Measurements from ENCODE around the gene KMO.

KMO gene

DNA sequence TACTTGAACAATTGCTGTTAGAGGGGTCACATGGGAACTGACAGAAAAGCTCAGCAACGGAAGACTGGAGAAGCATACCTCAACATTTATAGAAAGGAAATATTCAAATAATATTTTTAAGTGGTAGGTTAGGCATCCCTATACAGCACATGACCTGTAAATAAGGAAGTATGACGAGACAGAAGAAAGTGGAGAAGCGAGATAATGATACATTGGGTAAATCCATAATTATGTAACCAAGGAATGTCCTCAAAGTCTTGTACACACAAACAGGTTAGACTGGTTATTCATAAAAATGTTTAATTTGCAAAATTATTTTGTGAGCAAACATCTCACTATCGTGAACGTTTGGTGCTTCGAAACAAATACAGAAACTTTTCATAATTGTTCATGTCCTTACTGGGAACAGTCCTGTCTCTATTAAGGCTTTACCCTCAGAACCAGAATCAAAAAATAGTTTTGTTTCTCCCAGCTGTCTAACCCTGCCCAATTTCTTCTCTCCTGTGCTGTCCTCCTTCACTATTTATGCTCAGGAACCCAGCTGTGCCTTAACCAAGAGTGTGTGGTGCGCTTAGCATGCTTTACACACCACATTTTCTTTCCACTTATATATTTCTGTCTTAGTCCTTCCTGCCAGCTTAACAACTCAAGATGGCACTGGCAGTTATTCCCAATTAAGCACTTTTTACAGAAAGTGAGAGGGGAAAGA, 10.2 kb downstream of the KMO start:
- no peak for DNase-seq

DNA sequence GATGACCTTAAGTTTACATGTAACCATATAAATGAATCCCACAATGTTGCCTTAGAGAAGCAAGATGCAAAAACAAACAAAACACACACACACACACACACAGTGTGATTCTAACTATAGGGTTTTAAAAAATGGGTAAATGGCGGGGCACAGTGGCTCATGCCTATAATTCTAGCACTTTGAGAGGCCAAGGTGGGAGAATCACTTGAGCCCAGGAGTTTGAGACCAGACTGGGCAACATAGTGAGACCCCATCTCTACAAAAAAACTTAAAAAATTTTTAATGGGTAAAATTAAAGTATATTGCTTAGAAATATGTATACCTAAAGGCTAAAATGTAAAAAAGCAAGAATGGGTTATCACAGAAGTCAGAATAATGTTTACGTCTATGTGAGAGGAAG, 15.8 kb downstream of the KMO start:
- DNase-seq: no peak

DNA sequence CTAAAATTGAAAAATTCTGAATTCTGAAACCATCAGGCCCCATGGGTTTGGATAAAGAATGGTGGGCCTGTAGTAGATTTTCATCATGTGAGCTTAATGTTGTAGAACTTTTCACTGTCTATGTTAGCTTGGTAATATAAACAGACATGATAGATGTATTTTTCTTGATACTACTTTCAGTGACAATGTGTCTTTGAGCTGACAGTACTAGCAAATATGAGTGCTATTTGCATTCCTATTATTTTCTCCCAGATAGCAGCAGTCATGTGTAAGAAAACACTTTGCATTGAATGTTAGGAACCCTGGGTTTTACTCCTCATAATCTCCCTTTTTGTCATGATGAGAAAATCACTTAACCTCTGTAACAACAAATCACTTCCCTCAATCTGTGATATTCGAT, 18.1 kb downstream of the KMO start:
- no peak for DNase-seq

DNA sequence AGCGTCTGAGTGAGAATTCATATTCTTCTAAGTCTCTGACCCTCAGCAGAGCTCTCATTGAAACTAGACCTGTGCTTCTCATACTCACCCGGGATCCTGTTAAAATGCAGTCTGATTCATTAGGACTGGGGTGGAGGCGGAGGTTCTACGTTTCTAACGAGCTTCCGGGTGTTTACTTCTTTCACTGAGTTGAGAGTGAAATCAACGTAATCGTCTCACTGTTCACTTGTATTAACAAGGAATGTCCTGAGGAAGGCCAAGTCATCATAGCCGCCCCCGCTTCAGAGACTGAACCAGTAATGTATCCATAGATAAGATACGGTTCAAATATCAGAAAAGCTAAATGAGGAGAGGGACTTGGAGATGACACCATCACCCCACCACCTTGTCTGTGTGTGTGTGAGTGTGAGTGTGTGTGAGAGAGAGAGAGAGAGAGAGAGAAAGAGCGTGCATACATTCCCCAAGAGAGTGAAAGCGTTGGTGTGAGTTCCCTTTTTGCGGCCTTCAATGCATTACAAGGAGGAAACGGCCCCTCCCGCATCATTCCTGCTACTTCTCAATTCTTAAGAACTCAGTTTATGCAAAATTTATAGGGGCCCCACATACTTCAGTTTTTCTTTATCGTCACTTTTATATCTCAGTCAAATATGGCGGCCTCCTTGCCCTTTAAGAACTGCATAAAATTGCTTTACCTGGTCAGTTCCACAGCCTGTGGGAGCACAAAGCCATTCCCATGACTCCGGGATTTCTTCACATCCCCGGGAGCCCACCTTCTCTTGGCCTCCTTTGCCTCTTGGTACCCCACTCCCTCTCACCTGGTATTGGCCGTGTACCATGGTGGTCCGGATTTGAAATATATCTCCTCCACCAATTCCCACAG, 19.8 kb downstream of the KMO start:
- no peak for DNase-seq

DNA sequence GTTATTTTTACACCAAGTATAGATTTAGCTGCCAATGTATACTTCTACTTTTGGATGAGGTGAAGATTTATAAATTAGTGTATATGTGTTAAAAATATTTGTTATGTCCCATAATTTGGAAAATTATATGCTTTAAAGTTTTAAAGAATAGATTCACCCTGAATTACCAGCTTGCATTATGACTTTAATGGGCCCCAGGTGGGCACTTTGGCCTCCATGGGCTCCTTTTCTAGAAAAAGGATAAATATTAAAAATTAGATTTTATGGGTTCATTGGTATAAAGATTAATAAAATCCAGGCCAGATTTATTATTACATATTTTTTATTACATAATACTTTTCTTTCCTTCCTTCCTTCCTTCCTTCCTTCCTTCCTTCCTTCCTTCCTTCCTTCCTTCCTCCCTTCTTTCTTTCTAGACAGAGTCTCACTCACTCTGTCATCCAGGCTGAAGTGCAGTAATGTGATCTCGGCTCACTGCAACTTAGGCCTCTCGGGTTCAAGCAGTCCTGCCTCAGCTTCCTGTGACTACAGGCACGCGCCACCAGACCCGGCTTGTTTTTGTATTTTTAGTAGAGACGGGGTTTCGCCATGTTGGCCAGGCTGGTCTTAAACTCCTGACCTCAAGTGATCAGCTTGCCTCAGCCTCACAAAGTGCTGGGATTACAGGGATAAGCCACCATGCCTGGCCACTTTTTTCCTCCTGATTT, 21.9 kb downstream of the KMO start:
- DNase-seq: no peak

DNA sequence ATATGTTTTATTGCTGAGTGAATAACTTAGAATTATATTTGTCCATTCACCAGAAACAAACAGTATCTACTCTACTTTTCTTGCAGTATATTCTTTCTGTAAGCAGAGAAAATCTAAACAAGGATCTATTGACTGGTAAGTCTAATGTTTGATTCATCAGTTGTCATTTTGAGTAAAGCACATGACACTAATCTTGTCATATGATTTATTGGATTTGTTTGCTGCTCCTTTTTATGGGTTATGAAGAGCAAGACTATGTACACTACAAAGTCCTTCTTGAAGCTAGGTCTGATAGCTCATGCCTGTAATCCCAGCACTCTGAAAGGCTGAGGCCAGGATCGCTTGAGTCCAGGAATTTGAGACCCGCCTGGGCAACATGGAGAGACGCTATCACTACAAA, 23.3 kb downstream of the KMO start:
- no peak for DNase-seq

DNA sequence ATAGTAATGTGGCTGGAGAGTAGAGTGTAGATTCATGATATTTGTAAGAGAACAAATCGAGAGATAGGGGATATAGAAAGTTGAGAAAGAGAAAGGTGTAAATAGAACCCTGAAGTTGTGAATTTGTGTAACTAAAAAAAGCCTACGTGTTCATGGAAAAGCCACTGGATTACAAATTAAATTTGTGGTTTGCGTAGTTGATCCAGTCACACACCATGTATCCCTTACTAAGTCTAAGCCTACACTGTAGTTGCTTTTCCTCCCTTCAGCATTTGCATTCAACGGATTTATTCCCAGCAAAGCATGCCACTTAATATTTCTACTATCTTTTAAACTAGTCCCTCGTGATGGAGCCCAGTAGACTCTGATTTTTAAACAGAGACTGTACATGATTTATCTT, 24.9 kb downstream of the KMO start:
- DNase-seq: no peak

DNA sequence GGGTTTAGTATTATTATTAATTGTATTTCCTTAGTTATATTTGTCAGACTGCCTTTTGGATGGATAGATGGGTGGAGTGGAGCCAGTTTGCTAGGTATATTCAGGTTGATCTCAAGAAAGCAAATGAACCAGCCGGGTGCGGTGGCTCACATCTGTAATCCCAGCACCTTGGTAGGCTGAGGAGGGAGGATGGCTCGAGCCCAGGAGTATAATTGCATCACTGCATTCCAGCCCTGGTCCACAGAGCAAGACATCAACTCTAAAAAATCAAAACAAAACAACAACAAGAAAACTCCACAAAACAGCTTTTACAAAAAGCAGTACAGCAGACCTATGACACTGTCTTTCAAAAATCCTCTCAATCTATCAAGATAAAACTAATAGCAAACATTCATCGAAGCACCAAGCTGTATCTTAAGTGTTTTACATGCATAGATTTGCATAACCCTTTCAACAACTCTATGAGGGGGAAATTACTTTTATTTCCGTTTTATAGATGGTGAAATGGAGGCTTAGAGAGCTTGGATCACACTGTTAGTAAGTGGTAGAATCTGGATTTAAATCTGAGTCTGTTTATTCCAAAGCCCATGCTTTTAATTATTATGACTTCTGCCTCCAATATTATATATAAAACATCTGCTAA, 25.5 kb downstream of the KMO start:
- DNase-seq: no peak

DNA sequence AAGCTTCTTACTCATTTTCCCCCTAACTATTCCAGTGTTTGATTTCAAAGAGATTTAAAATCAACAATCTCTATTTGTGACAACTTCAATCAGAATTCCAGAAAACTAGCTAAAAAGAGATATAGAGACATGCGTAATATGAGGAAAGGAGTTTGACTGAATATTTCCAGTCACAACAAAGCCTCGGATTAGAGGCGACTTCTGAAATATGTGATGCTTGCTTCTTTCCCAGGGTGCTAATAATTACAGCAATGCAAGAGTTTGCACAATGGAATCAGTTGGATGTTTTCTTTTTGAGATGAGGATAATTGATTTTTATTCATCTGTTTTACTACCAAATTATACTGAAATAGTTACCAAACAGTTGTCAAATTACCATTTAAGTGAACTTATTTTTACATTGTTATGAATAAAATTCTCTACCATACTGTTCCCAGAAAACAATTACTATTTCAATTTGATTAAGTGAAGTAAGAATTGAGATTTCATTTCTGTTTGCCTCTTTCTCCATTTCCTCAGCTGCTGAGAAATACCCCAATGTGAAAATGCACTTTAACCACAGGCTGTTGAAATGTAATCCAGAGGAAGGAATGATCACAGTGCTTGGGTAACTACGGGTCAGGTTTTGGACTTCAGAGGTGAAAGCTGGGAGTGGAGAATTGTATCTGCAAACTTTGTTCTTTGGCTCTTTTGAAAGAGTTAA, 28.1 kb downstream of the KMO start:
- no peak for DNase-seq

DNA sequence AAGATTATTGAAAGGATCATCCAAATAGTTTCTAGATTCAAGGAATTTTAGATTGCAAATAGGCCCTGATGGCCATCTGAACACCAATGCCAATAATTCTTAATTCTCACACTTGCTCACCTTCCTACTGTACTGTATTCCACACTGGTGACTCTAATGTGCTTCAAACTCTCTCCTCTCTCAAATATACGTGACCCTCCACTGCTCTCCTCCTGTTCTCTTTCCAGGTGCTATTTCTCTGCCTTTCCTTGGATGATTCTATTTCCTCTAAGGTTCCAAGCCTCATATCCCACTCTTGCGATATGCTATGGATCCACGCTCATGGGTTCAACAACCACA, 28.6 kb downstream of the KMO start:
- no peak for DNase-seq

DNA sequence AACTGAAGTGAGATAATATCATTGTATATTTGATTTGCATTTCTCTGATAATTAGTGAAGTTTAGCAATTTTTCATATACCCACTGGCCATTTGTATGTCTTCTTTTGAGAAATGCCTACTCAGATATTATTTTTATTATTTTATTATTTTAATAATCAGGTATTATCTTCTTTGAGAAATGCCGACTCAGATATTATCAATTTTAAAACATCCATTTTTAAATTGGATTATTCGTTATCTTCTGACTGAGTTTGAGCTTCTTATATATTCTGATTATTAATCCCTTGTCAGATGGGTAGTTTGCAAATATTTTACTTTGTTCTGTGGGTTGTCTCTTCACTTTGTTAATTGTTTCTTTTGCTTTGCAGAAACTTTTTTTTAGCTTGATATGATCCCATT, 37.7 kb downstream of the KMO start:
- DNase-seq: no peak

DNA sequence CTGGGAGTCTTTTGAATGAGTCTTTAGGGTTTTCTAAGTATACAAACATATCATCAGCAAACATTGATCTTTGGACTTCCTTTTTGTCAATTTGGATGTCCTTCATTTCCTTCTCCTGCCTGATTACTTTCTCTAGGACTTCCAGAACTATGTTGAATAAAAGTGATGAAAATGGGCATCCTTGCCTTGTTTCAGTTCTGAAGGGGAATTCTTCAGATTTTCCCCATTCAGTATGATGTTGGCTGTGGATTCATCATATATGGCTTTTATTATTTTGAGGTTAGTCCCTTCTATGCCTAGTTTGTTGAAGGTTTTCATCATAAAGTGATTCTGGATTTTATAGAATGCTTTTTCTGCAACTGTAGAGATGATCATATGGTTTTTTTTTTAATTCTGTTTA, 42.0 kb downstream of the KMO start:
- DNase-seq: no peak

DNA sequence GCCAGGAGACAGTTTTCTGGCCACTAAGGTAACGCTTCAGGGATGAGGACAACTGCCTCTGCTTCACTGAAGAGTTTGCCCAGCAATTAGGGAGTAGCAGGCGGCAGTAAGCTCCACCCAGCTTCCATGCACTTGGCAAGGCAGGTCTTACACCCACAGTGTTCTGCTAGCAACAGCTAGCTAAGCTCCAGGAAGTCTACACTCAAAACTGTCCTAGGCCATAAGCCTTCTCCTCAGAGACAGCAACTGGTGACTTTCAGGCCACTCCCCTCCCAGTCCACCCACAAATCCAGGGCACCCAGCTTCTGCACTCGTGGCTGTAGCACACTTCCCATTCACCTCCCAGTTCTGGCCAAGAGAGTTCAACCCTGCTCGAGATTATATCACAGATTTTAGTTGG, 47.3 kb downstream of the KMO start:
- no peak for DNase-seq

DNA sequence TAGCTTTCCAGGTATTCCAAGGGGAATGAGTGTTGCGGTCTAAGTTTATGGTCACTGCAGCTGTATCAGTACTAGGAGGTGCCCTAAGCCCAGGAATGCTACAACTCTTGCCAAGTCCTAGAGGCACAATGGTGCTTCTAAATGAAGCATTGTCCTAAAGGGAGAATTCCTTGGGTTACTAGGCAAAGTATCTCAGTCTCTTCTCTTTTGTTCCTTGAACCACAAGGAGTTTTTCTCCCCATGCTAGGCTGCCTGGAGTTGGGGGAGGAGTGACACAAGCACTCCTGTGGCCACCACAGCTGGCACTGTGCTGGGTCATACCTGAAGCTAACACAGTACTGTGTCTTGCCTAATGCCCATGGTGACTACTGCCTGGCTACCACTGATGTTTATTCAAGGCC, 50.7 kb downstream of the KMO start:
- DNase-seq: no peak

DNA sequence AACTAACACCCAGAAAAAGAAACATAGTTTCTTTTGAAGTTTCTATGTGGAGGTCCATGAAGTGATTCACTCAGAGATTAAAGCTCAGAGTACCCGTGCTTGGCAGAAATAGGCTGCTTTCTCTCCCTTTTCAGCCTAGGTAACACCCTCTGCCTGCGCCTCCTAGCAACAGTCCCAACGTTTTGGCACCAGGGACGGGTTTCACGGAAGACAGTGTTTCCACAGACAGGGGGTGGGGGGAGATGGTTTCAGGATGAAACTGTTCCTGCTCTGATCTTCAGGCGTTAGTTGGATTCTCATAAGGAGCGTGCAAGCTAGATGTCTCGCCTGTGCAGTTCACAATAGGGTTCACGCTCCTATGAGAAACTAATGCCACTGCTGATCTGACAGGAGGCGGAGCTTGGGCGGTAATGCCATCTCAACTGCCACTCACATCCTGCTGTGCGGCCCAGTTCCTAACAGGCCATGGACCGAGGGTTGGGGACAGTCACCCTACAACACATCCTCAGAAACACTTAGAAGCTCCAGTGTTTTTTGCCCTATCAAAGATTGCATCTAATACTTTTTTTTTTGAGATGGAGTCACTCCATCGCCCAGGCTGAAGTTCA, 54.8 kb downstream of the KMO start:
- DNase-seq: no peak

DNA sequence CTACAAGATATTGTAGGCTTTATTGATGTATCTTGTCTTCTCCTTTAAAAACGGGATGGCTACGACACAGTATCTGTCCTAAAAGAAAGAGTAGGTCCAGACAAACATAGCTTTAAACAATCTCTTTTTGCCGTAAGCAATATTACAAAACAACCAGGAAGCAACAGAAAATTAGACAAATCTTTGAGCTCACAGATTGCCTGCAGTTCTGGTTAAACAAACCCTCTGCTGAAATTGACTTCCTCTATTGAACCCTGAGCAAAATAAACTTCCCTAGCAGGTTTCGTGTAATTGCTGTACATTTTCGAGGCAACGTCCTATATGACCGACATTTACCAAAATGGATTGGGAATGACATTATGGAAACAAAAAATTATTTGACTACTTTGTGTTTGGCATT, 57.3 kb downstream of the KMO start:
- DNase-seq: no peak

DNA sequence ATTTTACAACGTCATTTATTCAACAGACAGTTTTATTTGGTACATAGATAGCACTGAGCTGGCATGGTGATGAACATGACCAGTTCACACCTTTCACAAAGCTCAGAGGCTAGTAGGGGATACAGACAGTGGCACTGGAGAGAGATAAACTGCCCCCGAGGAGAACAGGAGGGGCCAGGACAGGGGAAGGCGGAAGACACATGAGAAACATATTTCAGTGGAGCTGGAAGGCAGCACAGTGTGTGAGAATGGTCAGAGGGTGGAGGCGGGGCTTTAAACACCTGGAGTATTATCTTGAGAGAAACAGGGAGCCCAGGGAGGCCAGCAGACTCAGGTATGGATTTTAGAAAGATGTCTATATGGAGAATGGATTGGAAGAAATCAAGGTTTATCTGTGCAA, 58.5 kb downstream of the KMO start:
- no peak for DNase-seq

DNA sequence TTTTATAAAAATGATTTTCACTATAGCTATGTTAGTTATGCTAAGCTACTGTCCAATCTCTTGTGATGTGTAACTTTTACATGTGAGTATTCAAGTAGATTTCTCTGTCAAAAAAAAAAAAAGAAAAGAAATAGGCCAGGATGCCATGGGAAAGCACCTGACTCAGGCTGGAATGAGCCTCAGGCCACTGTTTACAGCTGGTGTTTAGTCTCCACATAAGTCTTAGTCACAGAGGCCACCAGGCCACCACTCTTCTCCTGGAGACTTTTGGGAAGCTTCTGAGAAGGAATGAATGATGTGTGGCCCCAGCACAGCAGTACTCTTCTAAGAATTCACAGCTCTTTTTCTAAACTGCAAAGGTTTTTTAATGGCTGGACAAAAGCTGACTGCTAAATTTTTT, 59.1 kb downstream of the KMO start:
- DNase-seq: no peak

DNA sequence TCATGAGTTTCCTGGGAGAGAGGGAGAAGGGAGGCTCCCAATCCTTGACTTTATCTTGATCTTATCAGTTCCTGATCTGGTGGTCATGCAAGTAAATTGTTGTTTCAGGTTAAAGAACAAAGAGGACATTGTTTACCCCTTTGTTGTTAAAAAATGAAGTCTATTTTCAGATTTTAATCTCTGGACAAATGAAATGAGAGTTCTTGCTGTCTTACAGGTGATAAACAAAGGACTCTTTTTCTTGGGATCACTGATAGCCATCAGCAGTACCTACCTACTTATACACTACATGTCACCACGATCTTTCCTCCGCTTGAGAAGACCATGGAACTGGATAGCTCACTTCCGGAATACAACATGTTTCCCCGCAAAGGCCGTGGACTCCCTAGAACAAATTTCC, 59.6 kb downstream of the KMO start:
- no peak for DNase-seq

DNA sequence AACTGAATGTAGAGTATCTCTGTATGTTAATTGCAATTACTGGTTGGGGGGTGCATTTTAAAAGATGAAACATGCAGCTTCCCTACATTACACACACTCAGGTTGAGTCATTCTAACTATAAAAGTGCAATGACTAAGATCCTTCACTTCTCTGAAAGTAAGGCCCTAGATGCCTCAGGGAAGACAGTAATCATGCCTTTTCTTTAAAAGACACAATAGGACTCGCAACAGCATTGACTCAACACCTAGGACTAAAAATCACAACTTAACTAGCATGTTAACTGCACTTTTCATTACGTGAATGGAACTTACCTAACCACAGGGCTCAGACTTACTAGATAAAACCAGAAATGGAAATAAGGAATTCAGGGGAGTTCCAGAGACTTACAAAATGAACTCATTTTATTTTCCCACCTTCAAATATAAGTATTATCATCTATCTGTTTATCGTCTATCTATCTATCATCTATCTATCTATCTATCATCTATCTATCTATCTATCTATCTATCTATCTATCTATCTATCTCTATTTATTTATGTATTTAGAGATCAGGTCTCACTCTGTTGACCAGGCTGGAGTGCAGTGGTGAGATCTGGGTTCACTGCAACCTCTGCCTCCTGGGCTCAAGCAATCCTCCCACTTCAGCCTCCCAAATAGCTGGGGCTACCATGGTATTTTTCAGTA, 60.2 kb downstream of the KMO start:
- DNase-seq: no peak

DNA sequence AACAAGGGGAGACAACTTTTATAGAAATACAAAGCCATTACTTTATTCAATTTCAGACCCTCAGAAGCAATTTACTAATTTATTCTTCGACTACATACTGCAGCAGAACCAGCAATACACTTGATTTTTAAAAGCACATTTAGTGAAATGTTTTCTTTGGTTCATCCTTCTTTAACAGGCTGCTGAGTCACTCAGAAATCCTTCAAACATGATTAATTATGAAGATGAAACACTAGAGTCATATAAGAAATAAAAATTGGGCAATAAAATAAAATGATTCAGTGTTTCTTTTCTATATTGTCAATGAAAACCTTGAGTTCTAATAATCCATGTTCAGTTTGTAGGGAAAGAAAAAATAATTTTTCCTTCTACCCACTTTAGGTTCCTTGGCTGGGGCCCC, 61.0 kb downstream of the KMO start:
- DNase-seq: no peak

DNA sequence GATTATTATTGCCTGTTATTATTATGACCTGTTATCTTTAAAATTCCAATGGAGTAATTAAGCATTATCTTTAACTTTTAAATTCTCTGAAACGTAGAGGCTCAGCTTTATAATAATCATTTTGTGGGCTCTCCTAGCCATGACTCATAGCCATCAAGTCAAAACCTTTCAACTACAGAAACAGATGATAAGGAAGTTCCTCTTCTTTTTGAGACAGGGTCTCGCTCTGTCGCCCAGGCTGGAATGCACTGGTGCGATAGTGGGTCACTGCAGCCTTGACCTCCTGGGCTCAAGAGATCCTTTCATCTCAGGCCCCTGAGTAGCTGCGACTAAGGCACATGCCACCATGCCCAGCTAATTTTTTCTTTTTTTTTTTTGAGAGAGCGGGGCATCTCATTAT, 64.5 kb downstream of the KMO start:
- DNase-seq: no peak

Data from NCI-H1436 treated with DMSO at 0.1 percent for 48 hours (cell line).